ENCODE measurements around the gene ACVR1.

Gene ACVR1

DNA sequence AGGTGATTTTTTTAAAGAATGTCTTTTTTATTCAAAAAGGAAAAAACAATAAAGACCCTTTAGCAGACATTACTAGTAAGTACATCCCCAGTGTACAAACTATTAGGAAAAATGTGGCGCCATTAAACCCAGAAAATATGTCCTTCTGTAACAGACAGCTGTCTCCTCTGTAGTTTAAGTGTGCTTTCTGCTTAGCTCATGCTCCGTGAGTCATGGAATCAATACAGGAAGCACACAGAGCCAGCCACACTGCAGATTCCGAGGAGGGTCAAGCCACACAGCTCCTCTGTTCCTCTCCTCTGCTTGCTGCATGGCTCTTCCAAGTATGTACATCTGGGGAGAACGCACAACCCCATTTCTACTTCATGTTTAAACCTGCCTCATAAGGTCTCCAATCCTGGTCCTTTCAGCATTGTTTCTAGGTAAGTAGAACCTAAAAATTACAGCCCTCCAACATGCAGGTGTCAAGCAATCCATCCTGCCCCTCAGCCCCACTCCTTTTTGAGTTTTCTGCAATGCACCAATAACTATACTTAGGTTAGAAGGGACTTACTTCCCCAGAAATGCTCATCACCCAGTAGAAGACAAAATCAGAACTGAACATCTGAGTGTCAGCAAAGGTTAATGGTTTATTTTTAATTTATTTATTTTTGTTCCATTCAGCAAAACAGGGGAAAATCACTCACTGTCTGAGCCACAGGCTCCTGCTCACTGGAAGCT lies 37.5 kb downstream of the ACVR1 start:
- no peak for DNase-seq (ENCODE audit: extremely low read depth, low read depth)
- TF ChIP-seq, protein P1, sequence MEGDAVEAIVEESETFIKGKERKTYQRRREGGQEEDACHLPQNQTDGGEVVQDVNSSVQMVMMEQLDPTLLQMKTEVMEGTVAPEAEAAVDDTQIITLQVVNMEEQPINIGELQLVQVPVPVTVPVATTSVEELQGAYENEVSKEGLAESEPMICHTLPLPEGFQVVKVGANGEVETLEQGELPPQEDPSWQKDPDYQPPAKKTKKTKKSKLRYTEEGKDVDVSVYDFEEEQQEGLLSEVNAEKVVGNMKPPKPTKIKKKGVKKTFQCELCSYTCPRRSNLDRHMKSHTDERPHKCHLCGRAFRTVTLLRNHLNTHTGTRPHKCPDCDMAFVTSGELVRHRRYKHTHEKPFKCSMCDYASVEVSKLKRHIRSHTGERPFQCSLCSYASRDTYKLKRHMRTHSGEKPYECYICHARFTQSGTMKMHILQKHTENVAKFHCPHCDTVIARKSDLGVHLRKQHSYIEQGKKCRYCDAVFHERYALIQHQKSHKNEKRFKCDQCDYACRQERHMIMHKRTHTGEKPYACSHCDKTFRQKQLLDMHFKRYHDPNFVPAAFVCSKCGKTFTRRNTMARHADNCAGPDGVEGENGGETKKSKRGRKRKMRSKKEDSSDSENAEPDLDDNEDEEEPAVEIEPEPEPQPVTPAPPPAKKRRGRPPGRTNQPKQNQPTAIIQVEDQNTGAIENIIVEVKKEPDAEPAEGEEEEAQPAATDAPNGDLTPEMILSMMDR (IDR thresholded peaks at IDR 0.05; ENCODE audit: low read depth, low read length) = no peak

GRCh38 chr2:157837851-157838441 lies 38.2 kb downstream of the ACVR1 start:
- DNase-seq (ENCODE audit: extremely low read depth, low read depth) = no peak
- TF ChIP-seq, protein P1 (IDR thresholded peaks at IDR 0.05; ENCODE audit: low read depth, low read length) = no peak

- DNase-seq (ENCODE audit: extremely low read depth, low read depth) = no peak
- TF ChIP-seq, protein P1 (IDR thresholded peaks at IDR 0.05; ENCODE audit: low read depth, low read length) = no peak
Measured at GRCh38 chr2:157836531-157836930, 39.6 kb downstream of the ACVR1 start.

- TF ChIP-seq, protein P1 (IDR thresholded peaks at IDR 0.05; ENCODE audit: low read depth, low read length) = no peak
- no peak for DNase-seq (ENCODE audit: extremely low read depth, low read depth)
Measured at GRCh38 chr2:157835425-157835824, 40.7 kb downstream of the ACVR1 start.

- DNase-seq (ENCODE audit: extremely low read depth, low read depth) = no peak
- TF ChIP-seq, protein P1 (IDR thresholded peaks at IDR 0.05; ENCODE audit: low read depth, low read length) = no peak
Measured at GRCh38 chr2:157835006-157835405, 41.1 kb downstream of the ACVR1 start.

- DNase-seq (ENCODE audit: extremely low read depth, low read depth) = no peak
- TF ChIP-seq, protein P1 (IDR thresholded peaks at IDR 0.05; ENCODE audit: low read depth, low read length) = no peak
Measured at GRCh38 chr2:157833721-157834120, 42.4 kb downstream of the ACVR1 start.

DNA sequence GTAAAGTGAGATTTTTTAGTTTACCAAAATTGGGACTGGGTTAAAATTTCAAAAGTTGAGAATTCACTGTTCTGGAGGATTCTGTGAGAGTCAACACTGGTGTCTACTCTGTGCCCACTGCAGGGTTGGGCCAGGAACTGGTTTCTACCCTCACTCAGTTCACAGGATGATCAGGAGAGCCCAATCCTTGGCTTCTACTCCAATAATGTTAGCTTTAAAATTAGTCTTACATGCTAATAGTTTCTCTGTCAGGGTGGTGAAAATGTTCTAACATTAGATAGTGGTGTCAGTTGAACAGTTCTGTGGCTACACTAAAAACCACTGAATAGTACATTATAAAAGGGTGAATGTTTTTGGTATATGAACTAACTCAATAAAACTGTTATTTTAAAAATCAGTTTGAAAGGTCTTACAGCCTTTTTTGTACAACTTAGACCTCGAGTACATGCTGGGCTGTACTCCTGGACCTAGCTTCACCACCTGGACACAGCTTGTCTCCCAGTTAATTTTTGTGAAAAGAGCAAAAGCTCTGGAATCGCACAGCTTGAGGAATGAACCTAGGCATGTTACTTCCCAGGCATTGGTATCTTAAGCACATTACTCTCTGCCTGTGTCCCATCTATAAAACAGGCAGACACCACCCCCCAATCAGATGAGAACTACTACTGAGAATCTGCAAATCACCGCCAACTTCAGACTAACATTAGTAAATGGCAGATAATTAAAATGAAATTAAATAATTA lies 44.4 kb downstream of the ACVR1 start:
- no peak for DNase-seq (ENCODE audit: extremely low read depth, low read depth)
- TF ChIP-seq, protein P1 (IDR thresholded peaks at IDR 0.05; ENCODE audit: low read depth, low read length) = no peak
